AG09319 (cell line): ENCODE measurements around the gene MAPKAPK2.

Experiments
- DNase-seq: peaks from one replicate; pipeline ENCODE4 v3.0.0-alpha.2; 2010; ENCODE audit warnings: low read depth; ENCODE audit errors: extremely low read depth
- TF ChIP-seq, protein P1 (sequence below): IDR thresholded peaks from 2 replicates; pipeline ENCODE4 v1.5.1; 2011; ENCODE audit warnings: low read depth, mild to moderate bottlenecking, inconsistent platforms, low read length, moderate library complexity

Gene MAPKAPK2

DNA sequence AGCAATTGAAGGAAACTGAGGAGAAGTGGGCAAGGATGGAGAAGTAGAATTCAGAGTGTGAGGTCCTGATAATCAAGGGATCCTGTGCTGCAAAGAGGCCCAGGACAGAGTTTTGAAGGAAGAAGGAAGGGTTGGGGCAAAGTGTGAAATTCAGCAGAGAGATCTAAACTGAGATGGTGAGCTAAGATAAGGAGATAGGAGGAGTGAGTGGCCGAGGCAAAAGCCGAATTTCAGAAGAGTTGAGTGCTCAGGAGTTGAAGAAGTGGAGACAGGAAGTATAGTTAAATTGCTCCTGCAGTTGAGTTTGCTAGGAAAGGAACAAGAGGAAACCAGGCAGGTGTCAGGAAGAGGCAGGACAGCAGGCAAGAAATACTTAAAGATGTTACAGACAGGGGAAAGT, 16.4 kb upstream of the MAPKAPK2 start:
- TF ChIP-seq, protein P1, sequence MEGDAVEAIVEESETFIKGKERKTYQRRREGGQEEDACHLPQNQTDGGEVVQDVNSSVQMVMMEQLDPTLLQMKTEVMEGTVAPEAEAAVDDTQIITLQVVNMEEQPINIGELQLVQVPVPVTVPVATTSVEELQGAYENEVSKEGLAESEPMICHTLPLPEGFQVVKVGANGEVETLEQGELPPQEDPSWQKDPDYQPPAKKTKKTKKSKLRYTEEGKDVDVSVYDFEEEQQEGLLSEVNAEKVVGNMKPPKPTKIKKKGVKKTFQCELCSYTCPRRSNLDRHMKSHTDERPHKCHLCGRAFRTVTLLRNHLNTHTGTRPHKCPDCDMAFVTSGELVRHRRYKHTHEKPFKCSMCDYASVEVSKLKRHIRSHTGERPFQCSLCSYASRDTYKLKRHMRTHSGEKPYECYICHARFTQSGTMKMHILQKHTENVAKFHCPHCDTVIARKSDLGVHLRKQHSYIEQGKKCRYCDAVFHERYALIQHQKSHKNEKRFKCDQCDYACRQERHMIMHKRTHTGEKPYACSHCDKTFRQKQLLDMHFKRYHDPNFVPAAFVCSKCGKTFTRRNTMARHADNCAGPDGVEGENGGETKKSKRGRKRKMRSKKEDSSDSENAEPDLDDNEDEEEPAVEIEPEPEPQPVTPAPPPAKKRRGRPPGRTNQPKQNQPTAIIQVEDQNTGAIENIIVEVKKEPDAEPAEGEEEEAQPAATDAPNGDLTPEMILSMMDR: no peak
- no peak for DNase-seq

DNA sequence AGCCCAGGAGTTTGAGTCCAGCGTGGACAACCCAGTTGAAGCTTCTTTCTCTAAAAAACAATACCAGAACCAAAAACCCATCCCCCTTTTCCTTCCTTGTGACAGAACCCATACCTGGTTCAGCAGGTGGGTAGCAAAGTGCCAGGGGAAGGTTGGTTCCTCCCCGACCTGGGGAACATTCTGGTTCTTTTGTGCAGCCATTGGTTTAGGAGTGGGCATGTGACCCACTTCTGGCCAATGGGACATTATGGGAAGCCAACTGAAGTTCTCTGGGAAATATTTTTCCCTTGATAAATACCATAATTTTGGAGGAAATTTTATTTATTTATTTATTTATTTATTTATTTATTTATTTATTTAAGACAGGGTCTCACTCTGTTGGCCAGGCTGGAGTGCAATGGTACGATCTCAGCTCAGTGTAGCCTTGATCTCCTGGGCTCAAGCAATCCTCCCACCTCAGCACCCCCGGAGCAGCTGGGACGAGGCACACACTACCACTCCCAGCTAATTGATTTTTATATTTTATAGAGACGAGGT, 15.8 kb upstream of the MAPKAPK2 start:
- TF ChIP-seq, protein P1: no peak
- DNase-seq: no peak

DNA sequence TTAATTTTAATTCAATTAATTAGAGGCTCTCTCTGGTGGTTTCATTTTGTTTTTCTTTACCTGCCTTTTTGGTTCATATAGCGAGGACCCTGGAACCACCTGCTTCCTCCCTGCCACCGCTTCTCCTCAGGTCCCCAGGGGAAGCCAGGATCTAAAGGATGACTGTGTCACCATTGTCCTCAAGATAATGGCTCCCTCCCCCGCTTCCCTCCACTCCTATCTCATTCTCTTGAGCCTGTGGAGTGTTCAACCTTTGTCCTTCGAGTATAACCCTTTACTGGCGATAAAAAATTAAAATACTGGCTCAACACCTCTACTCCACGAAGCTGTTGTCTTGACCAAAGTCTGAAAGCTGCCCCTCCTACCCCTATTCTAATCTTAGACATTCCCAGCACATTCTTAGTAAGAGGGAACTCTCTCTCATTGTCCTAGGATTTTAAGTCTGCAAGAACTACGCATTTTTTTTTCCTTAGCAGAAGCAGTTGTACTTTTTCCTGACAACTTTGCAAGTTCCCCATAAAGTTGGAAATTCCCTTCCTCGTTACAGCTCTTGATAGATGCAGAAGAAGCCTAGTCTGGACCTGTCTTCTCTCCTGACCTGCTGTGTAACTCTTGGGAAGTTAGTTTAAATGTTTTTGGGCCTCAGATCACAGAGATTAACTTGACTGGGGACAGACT, 12.6 kb upstream of the MAPKAPK2 start:
- no peak for DNase-seq
- TF ChIP-seq, protein P1: no peak

DNA sequence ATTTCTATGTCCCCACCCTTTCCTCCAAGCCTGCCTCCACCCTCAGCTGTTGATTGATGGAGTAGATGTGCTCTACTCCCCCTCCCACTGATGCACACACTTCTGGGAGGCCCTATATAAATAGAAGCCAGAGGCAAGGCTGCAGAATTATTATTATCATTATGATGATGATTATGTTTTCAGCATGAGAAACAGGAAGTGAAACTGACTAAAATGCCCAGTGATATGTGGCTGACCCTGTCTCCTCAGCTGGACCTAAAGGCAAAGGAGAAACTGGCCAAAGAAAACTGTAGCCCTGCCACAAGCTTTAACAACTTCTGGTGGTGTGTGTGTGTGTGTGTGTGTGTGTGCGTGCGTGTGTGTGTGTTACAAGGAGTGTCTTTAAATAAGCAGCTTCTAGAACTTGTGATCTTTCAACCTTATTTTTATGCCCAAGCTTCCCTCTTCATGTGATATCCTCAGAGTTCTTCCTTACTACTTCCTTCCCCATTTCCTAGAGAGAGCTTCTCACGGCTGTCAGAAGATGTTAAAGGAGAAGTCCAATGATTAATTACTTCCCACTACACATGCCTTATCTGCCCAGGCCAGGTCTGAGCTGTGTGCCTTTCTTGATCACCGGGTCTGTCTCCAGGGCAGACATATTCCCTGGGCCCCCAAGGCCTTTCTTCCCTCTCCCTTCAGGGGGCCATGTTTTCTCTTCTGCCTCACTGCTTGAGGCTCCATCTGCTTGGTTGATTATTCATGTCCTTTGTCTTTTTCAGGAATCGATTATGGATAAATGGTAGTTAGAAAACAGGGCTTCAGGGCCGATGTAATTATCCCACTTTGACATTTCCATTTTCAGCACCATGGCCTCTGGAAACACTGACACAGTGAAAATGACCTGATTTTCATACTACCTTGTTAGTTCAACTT, 11.6 kb upstream of the MAPKAPK2 start:
- TF ChIP-seq, protein P1: no peak

DNA sequence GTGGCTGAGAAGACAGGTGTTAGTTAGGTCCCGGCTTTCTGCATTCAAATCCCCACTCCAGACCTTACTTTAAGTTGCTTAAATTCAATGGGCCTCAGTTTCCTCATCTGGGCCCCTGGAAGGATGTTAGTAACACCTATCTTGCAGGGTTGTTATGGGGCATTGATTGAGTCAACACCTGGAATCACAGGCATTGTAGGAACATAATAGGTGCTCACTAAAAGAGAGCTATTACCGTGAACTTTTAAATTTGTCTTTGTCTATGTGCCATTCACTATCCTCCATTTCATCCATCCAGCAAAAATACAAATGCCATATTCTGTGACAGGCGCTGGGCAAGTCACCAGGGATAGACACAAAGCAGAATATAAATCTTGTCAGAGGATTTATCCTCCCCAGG, 10.5 kb upstream of the MAPKAPK2 start:
- TF ChIP-seq, protein P1: no peak
- DNase-seq: no peak

More for the DNA sequence above, 11.6 kb upstream of the MAPKAPK2 start:
- no peak for DNase-seq

DNA sequence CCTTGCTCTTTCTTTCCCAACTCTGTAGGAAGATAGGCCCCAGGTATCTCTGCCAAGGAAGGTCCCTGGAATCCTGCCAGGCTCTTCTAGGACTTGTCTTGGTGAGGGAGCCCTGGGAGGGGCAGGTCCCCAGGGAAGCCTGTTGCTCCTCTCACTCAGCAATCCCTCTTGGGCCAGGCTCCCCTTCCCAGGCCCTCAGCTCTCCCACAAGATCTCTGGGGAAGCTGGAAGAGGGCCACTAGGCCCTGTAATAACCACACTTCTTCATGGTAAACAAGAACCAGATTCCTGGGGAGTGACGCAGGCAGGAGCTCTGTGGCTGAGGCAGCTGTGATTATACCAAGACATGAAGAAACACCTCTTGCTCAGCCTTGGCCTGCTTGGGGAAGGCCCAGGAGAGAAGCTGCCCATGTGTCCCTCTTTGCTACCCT, 9.9 kb upstream of the MAPKAPK2 start:
- TF ChIP-seq, protein P1: no peak
- peak; percentile 95 for DNase-seq

DNA sequence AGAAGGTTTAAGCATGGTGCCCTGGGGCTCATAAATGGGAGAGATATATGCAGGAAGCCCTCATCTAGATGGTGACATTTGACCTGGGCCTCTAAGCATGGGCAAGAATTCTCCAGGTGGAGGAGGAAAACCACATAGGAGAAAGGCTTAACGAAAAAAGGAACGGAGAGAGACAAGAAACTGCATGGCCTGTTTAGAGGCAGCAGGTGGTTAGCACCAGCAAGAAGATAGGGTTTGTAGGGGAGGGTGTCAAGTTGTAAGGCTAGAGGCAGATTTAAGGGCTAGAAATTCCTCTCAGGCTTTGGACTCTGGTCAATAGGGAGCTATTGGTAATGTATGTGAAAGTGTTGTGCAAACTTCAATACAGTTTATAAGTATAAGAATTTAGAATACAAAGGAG, 8.2 kb upstream of the MAPKAPK2 start:
- DNase-seq: no peak
- TF ChIP-seq, protein P1: no peak
